Hematopoietic multipotent progenitor cell treated with erythropoietin and hydrocortisone succinate and interleukin-3 and kit ligand, for 17 days (in vitro differentiated cells): ENCODE results near the gene SLC6A3.
"Not testable (repeated sequence)": the region's sequence is repeated elsewhere in the genome, so short reads cannot be mapped to it uniquely, and the experiment has no call there.

Source experiments
- DNase-seq: peaks from one replicate; pipeline ENCODE4 v3.0.0-alpha.2; 2015; ENCODE audit warnings: low spot score

Gene SLC6A3

DNA sequence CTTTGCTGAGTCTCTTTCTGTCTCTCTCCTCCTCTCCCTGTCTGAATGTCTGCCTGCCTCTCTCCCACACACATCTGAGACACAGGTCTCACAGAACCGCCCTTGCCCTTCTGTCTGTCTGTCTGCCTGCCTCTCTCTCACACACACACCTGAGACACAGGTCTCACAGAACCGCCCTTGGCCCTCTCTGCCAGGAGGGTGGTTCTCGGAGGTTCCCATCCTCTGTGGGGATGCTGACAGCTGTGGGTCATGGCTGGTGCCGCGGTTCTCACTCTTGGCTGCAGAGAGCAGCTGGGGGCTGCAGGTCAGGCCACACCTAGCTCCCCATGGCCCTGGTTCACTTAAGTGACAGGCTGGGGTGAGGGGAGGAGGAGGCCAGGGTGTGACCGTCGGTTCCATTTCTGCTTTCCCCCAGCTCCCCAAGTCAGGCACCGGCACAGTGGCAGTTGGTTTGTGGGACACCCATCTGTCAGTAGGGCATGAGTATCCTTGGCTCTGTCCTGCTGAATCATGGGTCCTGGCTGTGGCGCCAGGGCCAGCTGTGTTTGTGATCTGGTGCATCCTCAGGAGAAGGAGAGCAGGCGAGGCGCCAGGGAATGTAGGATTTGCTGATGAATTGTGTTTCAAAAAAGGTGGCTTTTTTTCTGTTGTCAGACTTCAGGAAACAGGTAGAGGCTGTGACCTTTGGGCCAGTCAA, 58.0 kb downstream of the SLC6A3 start:
- no peak for DNase-seq

- DNase-seq: no peak
Measured at GRCh38 chr5:1386274-1386717, 58.9 kb downstream of the SLC6A3 start.

DNA sequence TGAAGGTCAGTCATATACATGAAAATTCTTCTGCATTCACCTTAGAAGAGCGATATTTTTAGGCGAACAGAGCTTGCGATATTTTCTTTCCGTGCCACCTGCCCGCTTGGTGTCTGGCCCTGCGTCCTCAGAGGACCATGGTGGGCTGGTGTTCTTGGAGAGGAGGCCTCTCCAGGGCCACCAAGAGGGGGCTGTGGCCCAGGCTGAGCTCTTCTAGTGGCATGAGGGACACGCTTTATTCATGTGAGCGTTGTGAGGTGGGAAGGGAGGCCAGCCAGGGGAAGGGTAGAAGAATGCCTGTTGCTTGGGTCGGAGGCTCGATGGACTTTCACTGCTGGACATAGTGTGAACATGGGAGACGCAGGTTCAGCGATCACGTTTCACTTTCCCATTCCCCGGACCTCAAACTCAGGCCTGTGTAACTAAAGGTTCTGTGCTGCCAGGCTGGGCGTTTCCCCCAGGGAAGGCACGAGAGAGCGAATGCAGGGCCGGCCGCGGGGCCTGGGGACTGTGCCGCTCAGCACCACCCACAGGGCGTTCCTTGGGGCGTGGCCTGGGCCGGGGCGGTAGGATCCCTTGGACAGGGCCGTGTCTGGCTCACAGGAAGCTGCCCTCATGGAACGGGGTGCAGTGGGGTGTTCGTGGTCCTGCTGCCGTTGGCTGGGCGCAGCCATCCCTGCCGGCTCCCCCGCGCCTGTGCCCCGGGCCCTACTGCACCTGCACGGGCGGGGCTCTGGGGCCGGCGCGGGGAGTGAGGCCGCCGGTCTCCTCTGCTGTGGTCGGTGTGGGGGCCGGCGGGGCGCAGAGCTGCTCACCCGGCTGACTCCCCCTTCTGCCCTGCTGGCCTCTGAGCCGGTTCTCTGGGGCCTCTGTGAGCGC, 59.6 kb downstream of the SLC6A3 start:
- DNase-seq: peak; percentile 20

DNA sequence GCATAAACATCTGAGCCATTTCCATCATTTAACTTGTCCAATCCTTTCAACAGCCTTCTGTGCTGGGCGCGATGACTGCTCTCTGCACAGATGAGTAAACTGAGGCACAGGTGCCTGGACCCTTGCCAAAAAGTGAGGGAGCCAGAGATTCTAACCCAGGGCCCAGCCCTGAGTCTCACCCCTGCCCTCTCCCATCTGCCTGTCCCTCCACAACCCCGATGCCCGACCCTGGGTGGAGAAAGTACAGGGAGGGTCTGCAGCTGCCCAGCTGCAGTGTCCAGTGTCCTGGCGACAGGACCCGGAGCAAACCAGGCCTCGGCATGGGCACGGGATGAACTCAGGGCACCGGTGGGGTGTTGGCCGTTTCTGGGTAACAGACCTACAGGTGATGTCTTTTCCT, 60.7 kb downstream of the SLC6A3 start:
- DNase-seq: no peak

- no peak for DNase-seq
Measured at GRCh38 chr5:1383886-1384401, 61.3 kb downstream of the SLC6A3 start.

GRCh38 chr5:1383344-1383743, 61.9 kb downstream of the SLC6A3 start:
- no peak for DNase-seq

DNA sequence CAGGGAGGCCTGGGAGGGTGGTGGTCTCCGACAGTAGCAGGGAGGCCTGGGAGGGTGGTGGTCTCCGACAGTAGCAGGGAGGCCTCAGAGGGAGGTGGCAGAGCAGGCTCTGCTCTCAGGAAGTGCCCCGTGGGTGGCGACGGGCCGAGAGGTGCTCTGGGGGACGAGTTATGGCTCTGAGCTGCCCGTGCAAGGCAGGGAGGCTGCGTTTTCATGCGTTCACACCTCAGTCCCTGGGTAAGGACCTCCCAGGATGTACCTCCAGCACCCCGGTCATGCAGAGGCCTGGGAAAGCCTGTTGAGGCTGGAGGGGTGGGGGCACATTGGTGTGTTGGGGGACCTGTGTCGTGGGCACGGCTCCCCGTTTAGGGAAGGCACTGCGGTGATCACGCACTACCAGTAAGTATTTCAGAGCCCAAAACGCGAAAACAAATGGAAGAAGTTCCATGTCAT, 63.0 kb downstream of the SLC6A3 start:
- DNase-seq: no peak

GRCh38 chr5:1381370-1382247, 63.6 kb downstream of the SLC6A3 start:
- no peak for DNase-seq

DNA sequence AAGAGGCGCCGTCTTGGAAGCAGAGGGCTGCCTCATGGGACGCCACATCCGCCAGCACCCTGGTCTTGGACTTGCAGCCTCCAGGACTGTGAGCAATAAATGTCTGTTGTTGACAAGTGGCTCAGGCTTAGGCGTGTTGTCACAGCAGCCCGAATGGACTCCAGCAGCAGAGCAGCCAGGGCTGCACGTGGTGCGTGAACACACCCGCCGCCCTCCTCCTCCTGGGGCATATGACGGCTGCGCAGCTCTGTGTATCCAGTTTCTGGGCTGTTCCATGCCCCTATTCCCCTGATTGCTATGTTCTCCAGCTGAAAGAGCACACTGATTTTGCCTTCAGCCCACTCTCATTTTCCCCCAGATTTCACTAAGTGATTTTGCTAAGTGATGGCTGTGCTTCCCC, 64.3 kb downstream of the SLC6A3 start:
- no peak for DNase-seq

DNA sequence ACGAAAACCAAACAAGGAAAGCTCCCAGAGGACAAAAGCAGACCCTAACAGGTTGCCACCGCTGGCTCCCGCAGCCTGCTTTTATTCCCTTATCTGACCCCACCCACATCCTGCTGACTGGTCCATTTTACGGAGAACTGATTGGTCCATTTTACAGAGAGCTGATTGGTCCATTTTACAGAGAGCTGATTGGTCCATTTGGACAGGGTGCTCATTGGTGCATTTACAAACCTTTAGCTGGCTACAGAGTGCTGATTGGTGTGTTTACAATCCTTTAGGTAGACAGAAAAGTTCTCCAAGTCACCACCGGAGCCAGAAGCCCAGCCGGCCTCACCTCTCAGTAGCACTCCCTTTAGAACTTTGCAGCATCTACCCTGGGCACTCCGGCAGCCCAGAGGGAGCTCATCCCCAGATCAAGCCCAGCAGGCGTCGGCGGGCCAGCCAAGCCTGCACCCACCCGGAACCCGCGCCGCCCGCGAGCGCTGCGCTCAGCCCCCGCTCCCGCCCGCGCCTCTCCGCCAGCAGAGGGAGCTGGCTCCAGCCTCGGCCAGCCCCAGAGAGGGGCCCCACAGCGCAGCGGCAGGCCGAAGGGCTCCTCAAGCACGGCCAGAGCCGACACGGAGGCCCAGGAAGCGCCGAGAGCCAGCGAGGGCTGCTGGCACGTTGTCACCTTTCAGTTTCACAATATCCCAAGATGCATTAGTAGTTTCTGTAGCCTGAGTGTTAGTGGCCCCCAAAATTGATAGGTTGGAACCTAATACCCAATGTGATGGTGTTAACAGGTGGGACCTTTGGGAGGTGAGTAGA, 65.0 kb downstream of the SLC6A3 start:
- no peak for DNase-seq

GRCh38 chr5:1378866-1379659, 66.2 kb downstream of the SLC6A3 start:
- DNase-seq: no peak

DNA sequence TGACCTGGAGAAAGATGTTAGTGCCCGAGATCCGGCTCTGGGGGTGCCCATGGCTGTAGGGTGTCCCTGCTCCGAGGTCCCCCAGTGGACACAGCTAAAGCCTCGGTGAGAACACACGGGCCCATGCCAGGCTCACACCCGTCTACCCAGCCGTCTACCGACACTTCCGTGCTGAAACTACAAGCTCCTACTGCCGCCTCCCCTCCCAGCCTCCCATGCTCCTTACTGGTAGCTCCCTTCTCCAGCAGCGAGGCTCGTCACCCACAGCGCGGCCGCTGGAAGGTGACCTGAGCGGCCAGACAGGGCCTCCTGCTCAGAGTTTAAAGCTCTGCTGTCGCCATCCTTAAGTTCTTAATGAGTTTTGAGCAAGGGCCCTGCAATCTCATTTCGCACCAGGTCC, 67.1 kb downstream of the SLC6A3 start:
- no peak for DNase-seq

GRCh38 chr5:1376981-1377380, 68.3 kb downstream of the SLC6A3 start:
- no peak for DNase-seq

- DNase-seq: no peak
Measured at GRCh38 chr5:1375871-1376810, 69.1 kb downstream of the SLC6A3 start.

DNA sequence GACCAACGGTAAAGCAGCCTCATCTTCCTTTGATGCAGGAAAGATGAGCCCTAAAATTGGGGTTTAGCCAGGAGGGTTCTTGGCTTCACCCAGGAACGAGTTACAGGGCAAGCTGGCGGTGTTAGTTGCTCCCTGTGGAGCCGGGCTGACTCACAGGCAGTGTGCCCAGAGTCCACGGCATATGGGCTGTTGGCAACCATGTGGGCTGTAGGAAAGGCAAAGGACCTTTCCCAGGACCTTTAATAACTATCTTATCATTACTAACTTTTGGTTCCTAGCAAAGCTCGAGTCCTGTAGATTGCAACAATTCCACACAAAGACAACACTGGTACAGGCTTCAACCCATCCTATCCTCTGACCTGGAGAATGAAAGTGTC, 70.6 kb downstream of the SLC6A3 start:
- DNase-seq: no peak

DNA sequence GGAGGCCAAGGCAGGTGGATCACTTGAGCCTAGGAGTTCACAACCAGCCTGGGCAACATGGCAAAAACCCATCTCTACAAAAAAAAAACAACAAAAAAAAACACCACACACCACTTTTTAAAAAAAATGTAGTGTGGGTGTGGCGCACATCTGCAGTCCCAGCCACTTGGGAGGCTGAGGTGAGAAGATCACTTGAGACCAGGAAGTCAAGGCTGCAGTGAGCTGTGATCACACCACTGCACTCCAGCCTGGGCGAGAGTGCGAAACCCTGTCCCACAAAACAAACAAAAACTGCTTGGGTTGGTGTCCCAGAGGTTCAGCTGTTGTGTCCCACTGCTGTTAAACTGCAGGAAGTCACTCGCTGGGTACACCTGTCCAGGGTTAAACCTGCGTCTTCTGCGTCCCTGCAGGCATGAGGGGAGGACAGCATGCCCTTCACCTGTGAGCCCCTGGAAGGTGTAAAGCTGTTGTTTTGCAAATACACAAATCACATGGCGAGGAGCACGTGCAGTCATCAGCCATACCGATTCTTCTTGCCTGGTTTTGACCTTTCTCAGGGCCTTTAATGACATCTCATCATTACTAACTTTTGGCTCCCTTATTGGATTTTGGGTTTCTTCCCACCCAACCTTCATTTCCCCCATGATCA, 71.1 kb downstream of the SLC6A3 start:
- no peak for DNase-seq

- DNase-seq: not testable (repeated sequence)
Measured at GRCh38 chr5:1371972-1372342, 73.3 kb downstream of the SLC6A3 start.

DNA sequence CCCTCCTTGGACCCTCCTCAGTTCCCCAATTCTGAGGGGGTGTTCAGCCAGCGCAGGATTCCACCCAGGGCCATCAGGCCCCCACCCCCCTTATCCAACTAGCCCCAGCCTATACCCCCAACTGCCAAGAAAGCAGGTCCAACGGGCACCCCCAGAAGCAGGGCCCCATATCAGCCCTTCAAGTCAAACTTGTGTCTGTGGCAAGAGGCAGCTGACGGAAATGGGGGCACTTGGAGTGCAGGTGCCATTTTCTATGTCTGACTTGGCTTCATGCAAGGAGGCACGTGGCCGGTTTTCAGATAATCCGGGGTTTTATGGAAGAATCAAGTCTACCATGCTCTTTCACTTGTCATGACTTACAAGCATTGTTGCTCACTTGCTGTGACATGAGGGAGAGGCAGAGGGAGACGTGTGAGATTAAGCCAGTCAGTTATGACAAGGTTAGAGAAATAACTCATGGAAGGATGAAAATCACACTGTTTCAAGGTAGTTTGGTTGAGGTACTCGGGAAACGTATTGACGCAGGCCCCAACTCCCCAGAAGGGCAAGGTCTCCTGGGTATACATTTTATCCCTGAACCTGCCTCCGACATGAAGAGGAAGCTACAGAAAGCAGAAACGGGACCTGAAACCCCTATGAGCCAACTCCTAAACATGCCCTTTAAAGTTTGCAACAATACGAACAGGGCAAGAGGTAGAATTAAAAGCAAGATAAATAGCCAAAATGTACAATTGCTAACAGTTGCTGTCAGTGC, 73.8 kb downstream of the SLC6A3 start:
- no peak for DNase-seq
